ENCODE data around the gene LSG1.

DNA sequence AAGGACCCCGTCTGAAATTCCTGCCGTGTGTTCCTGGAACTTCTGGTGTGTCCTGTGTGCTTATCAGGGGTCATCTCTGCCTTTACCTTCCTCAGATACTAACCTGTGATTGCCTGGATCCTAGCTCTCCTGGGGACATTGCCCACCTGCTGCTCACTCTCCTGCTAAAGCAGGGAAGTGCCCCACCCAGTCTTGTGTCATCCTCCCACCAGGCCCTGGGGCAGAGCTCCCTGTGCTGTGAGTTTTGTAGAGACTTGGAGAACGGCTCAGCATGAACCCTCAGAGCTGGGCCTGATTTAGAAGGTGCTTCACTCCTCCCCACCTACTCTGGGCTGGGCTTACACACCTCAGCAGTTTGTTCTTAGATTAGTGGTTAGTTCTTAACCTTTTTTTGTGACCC lies 34.9 kb downstream of the LSG1 start:
- TF ChIP-seq EP300 (conservative IDR thresholded peaks at IDR 0.05; ENCODE audit: poor library complexity, severe bottlenecking) (no peak), EZH2 (IDR thresholded peaks at IDR 0.05; ENCODE audit: borderline replicate concordance, insufficient read depth, low read length, poor library complexity, severe bottlenecking) (no peak), SMC3 (conservative IDR thresholded peaks at IDR 0.05; ENCODE audit: poor library complexity) (no peak), POLR2AphosphoS5 (IDR thresholded peaks at IDR 0.05) (no peak), TAF1 (IDR thresholded peaks at IDR 0.05; ENCODE audit: low read depth) (no peak)
- TF ChIP-seq, protein P1, sequence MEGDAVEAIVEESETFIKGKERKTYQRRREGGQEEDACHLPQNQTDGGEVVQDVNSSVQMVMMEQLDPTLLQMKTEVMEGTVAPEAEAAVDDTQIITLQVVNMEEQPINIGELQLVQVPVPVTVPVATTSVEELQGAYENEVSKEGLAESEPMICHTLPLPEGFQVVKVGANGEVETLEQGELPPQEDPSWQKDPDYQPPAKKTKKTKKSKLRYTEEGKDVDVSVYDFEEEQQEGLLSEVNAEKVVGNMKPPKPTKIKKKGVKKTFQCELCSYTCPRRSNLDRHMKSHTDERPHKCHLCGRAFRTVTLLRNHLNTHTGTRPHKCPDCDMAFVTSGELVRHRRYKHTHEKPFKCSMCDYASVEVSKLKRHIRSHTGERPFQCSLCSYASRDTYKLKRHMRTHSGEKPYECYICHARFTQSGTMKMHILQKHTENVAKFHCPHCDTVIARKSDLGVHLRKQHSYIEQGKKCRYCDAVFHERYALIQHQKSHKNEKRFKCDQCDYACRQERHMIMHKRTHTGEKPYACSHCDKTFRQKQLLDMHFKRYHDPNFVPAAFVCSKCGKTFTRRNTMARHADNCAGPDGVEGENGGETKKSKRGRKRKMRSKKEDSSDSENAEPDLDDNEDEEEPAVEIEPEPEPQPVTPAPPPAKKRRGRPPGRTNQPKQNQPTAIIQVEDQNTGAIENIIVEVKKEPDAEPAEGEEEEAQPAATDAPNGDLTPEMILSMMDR (IDR thresholded peaks at IDR 0.05; ENCODE audit: poor library complexity, severe bottlenecking), result no peak
- TF ChIP-seq, protein P2, sequence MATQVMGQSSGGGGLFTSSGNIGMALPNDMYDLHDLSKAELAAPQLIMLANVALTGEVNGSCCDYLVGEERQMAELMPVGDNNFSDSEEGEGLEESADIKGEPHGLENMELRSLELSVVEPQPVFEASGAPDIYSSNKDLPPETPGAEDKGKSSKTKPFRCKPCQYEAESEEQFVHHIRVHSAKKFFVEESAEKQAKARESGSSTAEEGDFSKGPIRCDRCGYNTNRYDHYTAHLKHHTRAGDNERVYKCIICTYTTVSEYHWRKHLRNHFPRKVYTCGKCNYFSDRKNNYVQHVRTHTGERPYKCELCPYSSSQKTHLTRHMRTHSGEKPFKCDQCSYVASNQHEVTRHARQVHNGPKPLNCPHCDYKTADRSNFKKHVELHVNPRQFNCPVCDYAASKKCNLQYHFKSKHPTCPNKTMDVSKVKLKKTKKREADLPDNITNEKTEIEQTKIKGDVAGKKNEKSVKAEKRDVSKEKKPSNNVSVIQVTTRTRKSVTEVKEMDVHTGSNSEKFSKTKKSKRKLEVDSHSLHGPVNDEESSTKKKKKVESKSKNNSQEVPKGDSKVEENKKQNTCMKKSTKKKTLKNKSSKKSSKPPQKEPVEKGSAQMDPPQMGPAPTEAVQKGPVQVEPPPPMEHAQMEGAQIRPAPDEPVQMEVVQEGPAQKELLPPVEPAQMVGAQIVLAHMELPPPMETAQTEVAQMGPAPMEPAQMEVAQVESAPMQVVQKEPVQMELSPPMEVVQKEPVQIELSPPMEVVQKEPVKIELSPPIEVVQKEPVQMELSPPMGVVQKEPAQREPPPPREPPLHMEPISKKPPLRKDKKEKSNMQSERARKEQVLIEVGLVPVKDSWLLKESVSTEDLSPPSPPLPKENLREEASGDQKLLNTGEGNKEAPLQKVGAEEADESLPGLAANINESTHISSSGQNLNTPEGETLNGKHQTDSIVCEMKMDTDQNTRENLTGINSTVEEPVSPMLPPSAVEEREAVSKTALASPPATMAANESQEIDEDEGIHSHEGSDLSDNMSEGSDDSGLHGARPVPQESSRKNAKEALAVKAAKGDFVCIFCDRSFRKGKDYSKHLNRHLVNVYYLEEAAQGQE (IDR thresholded peaks at IDR 0.05; ENCODE audit: borderline replicate concordance), result no peak
